Stomach (tissue), 9 donors: Measurements from ENCODE around the gene CDKN1A. TPM values are rescaled to one million over a fixed set of nuclear protein-coding genes. Genes with fewer than 3 reads are reported as not detected.

ENCODE experiments used
- DNase-seq, 2 donors: peaks; one replicate each; pipeline versions ENCODE4 v3.0.0 to v3.0.0-alpha.2; 2013 to 2019
- H3K27ac ChIP-seq, 5 donors: fragments of 200-600 bp in 4 of 5; sonication (generic) in 4 of 5; one replicate each; pipeline ENCODE4 v1.5.1; 2013 to 2019; ENCODE audit warnings: mild to moderate bottlenecking in 1 of 5, moderate library complexity in 1 of 5
- H3K27me3 ChIP-seq, 3 donors: fragments of 200-600 bp; sonication (generic); one replicate each; pipeline ENCODE4 v1.5.1; 2017 to 2019; ENCODE audit warnings: mixed run types in 1 of 3
- H3K36me3 ChIP-seq, 4 donors: fragments of 200-600 bp; sonication (generic); 1 replicate in 3 of 4; 2 replicates in 1 of 4; pipeline ENCODE4 v1.5.1; 2016 to 2019
- H3K4me1 ChIP-seq, 4 donors: fragments of 200-600 bp; sonication (generic); one replicate each; pipeline ENCODE4 v1.5.1; 2016 to 2019
- H3K4me3 ChIP-seq, 4 donors: fragments of 200-600 bp; sonication (generic) in 3 of 4; one replicate each; pipeline ENCODE4 v1.5.1; 2016 to 2019; ENCODE audit warnings: mild to moderate bottlenecking in 1 of 4
- H3K9me3 ChIP-seq, 4 donors: fragments of 200-600 bp; sonication (generic); one replicate each; pipeline ENCODE4 v1.5.1; 2016 to 2019
- EP300 ChIP-seq: sonication (generic); formaldehyde crosslinking; IDR thresholded peaks from one replicate; pipeline ENCODE4 v1.6.1; 2017; ENCODE audit warnings: antibody characterized with exemption
- POLR2A ChIP-seq, 4 donors: fragments of 450-650 bp; IDR thresholded peaks; one replicate each; pipeline ENCODE4 v1.6.1; 2016; ENCODE audit warnings: antibody characterized with exemption in 4 of 4, control low read depth in 2 of 4, mild to moderate bottlenecking in 1 of 4, moderate library complexity in 1 of 4
- POLR2AphosphoS5 ChIP-seq, 3 donors: sonication (generic); formaldehyde crosslinking; IDR thresholded peaks; one replicate each; pipeline ENCODE4 v1.6.1; 2016; ENCODE audit warnings: antibody characterized with exemption in 3 of 3
- WGBS, 5 donors: extraction: QIAGEN DNeasy Blood & Tissue Kit in 3 of 5; methylation state at CpG; one replicate each; pipeline versions ENCODE4 v1.1.5 to v1.1.7; 2013 to 2018; 5-methylcytosine and 5-hydroxymethylcytosine counted together
- intact Hi-C: fragments of 100-400 bp; cut with DNase I; formaldehyde crosslinking; loops from one replicate; pipeline ENCODE4 v1.15.1; 2023; ENCODE audit warnings: low total_unique reads
- polyA plus RNA-seq, 3 donors: library from polyadenylated mRNA; stranded (reverse); fragments of 200-250 nt; gene quantifications; one replicate each; pipeline ENCODE4 v1.2.3, GENCODE V29; 2013
- total RNA-seq, 5 donors: library from RNA; depleted of rRNA; stranded (reverse); fragments of >200 nt; gene quantifications; one replicate each; pipeline versions ENCODE4 v1.1.0 to v1.2.3, GENCODE V29; 2014 to 2016
- TF ChIP-seq, protein P1 (sequence below), 7 experiments: fragments of 450-650 bp in 4 of 7; fragments of 200-600 bp in 3 of 7; sonication (generic) in 3 of 7; IDR thresholded peaks; one replicate each; pipeline ENCODE4 v1.5.1; 2016 to 2019; ENCODE audit warnings: antibody characterized with exemption in 7 of 7, control low read depth in 2 of 7, mild to moderate bottlenecking in 1 of 7
- donor health status: healthy with polysubstance abuse.
- donor health status: Bipolar disorder and iron deficiency.
- donor health status: healthy.

Gene CDKN1A
- total and polyA plus RNA-seq, 8 donors = 36.5 to 118 (median 61.4) TPM

- no peak for TF ChIP-seq POLR2AphosphoS5 (IDR thresholded peaks at IDR 0.05)
- TF ChIP-seq EP300 = no peak
- no peak for TF ChIP-seq POLR2A (IDR thresholded peaks at IDR 0.05)
- TF ChIP-seq, protein P1, sequence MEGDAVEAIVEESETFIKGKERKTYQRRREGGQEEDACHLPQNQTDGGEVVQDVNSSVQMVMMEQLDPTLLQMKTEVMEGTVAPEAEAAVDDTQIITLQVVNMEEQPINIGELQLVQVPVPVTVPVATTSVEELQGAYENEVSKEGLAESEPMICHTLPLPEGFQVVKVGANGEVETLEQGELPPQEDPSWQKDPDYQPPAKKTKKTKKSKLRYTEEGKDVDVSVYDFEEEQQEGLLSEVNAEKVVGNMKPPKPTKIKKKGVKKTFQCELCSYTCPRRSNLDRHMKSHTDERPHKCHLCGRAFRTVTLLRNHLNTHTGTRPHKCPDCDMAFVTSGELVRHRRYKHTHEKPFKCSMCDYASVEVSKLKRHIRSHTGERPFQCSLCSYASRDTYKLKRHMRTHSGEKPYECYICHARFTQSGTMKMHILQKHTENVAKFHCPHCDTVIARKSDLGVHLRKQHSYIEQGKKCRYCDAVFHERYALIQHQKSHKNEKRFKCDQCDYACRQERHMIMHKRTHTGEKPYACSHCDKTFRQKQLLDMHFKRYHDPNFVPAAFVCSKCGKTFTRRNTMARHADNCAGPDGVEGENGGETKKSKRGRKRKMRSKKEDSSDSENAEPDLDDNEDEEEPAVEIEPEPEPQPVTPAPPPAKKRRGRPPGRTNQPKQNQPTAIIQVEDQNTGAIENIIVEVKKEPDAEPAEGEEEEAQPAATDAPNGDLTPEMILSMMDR (IDR thresholded peaks at IDR 0.05) = no peak
- no peaks in the 10 kb centered on the region for H3K9me3 ChIP-seq
- no peak overlapping the region for H3K27ac ChIP-seq
- H3K27me3 ChIP-seq = no peaks in the 10 kb centered on the region
- no peak for DNase-seq
- H3K36me3 ChIP-seq = peaks cover 6 to 14% (median 12%) of the 10 kb centered on the region in 4 donors
- peaks cover 0 to 16% (median 12%) of the 10 kb centered on the region in 4 donors for H3K4me1 ChIP-seq
- WGBS, 5 donors = 96 to 100% (median 98%) methylated on average over 2 of the region's 2 CpGs
- no peak overlapping the region for H3K4me3 ChIP-seq
- intact Hi-C loops = no loop called here
Observed at GRCh38 chr6:36691612-36692011, 13.1 kb downstream of the CDKN1A start.

- Histone ChIP-seq H3K4me1 (peaks cover 0 to 16% (median 12%) of the 10 kb centered on the region in 4 donors), H3K27me3 (no peaks in the 10 kb centered on the region), H3K27ac (no peak overlapping the region), H3K4me3 (no peak overlapping the region), H3K9me3 (no peaks in the 10 kb centered on the region), H3K36me3 (peaks cover 0 to 8% (median 6%) of the 10 kb centered on the region in 4 donors)
- intact Hi-C loops = no loop called here
- peak; percentile 26 to 43 for DNase-seq
- TF ChIP-seq POLR2AphosphoS5 (IDR thresholded peaks at IDR 0.05) = no peak
- no peak for TF ChIP-seq EP300
- TF ChIP-seq POLR2A (IDR thresholded peaks at IDR 0.05) = no peak
- 57 to 78% (median 65%) methylated on average over 3 of the region's 3 CpGs for WGBS, 5 donors
Observed at GRCh38 chr6:36692220-36692619, 13.7 kb downstream of the CDKN1A start.

GRCh38 chr6:36692861-36693702, 14.6 kb downstream of the CDKN1A start:
- H3K9me3 ChIP-seq = no peaks in the 10 kb centered on the region
- H3K36me3 ChIP-seq = no peaks in the 10 kb centered on the region
- intact Hi-C loops = no loop called here
- TF ChIP-seq EP300 = no peak
- no peak for TF ChIP-seq POLR2A (IDR thresholded peaks at IDR 0.05)
- no peak for TF ChIP-seq POLR2AphosphoS5 (IDR thresholded peaks at IDR 0.05)
- TF ChIP-seq, protein P1 (IDR thresholded peaks at IDR 0.05) = no peak
- 61 to 69% (median 65%) methylated on average over 27 of the region's 27 CpGs for WGBS, 5 donors
- peaks cover 0 to 16% (median 12%) of the 10 kb centered on the region in 4 donors for H3K4me1 ChIP-seq
- peak in 1 of 2 donors; percentile 77 for DNase-seq
- H3K27ac ChIP-seq = no peak overlapping the region
- H3K4me3 ChIP-seq = no peak overlapping the region
- no peaks in the 10 kb centered on the region for H3K27me3 ChIP-seq

DNA sequence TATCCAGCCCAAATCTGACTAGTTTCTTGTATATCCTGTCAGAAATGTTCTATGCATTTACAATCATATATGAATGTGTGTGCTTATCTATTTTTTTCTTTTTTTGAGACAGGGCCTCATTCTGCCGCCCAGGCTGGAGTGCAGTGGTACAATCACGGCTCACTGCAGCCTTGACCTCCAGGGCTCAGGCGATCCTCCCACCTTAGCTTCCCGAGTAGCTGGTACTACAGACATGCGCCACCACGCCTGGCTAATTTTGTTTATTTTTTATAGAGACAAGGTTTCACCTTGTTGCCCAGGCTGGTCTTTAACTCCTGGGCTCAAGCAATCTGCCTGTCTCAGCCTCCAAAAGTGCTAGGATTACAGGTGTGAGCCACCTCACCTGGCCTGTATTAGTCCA, 16.1 kb downstream of the CDKN1A start:
- Histone ChIP-seq H3K4me3 (no peak overlapping the region), H3K27me3 (peaks cover 0 to 4% (median 0%) of the 10 kb centered on the region in 3 donors), H3K4me1 (peaks cover 0 to 23% (median 12%) of the 10 kb centered on the region in 4 donors), H3K27ac (no peak overlapping the region), H3K36me3 (no peaks in the 10 kb centered on the region), H3K9me3 (no peaks in the 10 kb centered on the region)
- no peak for TF ChIP-seq POLR2AphosphoS5 (IDR thresholded peaks at IDR 0.05)
- TF ChIP-seq, protein P1 (IDR thresholded peaks at IDR 0.05) = no peak
- TF ChIP-seq POLR2A (IDR thresholded peaks at IDR 0.05) = no peak
- no peak for TF ChIP-seq EP300
- no peak for DNase-seq
- intact Hi-C loops = no loop called here
- 79 to 94% (median 87%) methylated on average over 6 of the region's 6 CpGs for WGBS, 5 donors
